ENCODE measurements around the gene CCDC8. TPM values are rescaled to one million over a fixed set of nuclear protein-coding genes. Genes with fewer than 3 reads are reported as not detected.

CCDC8 gene
- total RNA-seq, 1 experiment from 2014 or later: 27.5 TPM

- no peak for DNase-seq
- no peaks in the 10 kb centered on the region for H3K79me2 ChIP-seq (ENCODE audit: insufficient read depth, low read length)
- no peaks in the 10 kb centered on the region for H3K9me3 Mint-ChIP-seq
These were observed 49.0 kb downstream of the CCDC8 start for GRCh38 chr19:46364359-46364758.

More at GRCh38 chr19:46364359-46364758, 49.0 kb downstream of the CCDC8 start:
- TF ChIP-seq, protein P1, sequence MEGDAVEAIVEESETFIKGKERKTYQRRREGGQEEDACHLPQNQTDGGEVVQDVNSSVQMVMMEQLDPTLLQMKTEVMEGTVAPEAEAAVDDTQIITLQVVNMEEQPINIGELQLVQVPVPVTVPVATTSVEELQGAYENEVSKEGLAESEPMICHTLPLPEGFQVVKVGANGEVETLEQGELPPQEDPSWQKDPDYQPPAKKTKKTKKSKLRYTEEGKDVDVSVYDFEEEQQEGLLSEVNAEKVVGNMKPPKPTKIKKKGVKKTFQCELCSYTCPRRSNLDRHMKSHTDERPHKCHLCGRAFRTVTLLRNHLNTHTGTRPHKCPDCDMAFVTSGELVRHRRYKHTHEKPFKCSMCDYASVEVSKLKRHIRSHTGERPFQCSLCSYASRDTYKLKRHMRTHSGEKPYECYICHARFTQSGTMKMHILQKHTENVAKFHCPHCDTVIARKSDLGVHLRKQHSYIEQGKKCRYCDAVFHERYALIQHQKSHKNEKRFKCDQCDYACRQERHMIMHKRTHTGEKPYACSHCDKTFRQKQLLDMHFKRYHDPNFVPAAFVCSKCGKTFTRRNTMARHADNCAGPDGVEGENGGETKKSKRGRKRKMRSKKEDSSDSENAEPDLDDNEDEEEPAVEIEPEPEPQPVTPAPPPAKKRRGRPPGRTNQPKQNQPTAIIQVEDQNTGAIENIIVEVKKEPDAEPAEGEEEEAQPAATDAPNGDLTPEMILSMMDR (conservative IDR thresholded peaks at IDR 0.05): no peak
- H3T11ph ChIP-seq (ENCODE audit: low read length): no peak overlapping the region
- Mint-ChIP-seq H3K4me1 (peaks cover 7% of the 10 kb centered on the region in 2 experiments; a peak in 3 of 4 replicates), H3K4me3 (no peak overlapping the region), H3K27me3 (ENCODE audit: low read depth) (no peaks in the 10 kb centered on the region), H3K36me3 (ENCODE audit: insufficient read depth in 1 of 3, low read depth in 3 of 3) (peaks cover 17 to 45% (median 39%) of the 10 kb centered on the region in 3 experiments; a peak in 6 of 7 replicates), H3K27ac (no peak overlapping the region)
- H3K27ac ChIP-seq (ENCODE audit: insufficient read length, low read depth, low read length): no peak overlapping the region
- H2BK20ac ChIP-seq (ENCODE audit: low read depth, low read length, poor library complexity, severe bottlenecking): no peak overlapping the region
- no peak overlapping the region for H4K91ac ChIP-seq (ENCODE audit: insufficient read length, low read depth, low read length)
- no peak overlapping the region for H2BK12ac ChIP-seq (ENCODE audit: insufficient read length, low read depth, low read length)
- H3K9me3 ChIP-seq (ENCODE audit: control insufficient read depth, low read depth, low read length): no peaks in the 10 kb centered on the region
- H3K14ac ChIP-seq (ENCODE audit: insufficient read depth, low read length): no peak overlapping the region
- H2BK120ac ChIP-seq (ENCODE audit: low read depth, low read length, poor library complexity, severe bottlenecking): no peak overlapping the region
- H3K9ac ChIP-seq (ENCODE audit: extremely low read depth, insufficient read length, low read length): no peak overlapping the region
- no peak overlapping the region for H3K56ac ChIP-seq (ENCODE audit: insufficient read length, low read depth, low read length)
- H2AK5ac ChIP-seq (ENCODE audit: insufficient read length, low read length): no peak overlapping the region
- H3K27me3 ChIP-seq (ENCODE audit: insufficient read depth, low read length): no peaks in the 10 kb centered on the region
- WGBS (ENCODE audit: extremely low coverage, insufficient read length, low lambda C conversion rate): no CpG with 5 or more reads among the region's 2 CpGs
- peaks cover 5% of the 10 kb centered on the region for H3K79me1 ChIP-seq (ENCODE audit: insufficient read depth, low read depth, low read length, poor library complexity, severe bottlenecking)
- H3K4me2 ChIP-seq (ENCODE audit: insufficient read depth, insufficient read length, low read length): no peak overlapping the region
- no peak overlapping the region for H2AFZ ChIP-seq (ENCODE audit: low read length)
- no peak overlapping the region for H3K4ac ChIP-seq (ENCODE audit: low read depth, low read length)
- H3K18ac ChIP-seq (ENCODE audit: insufficient read length, low read depth, low read length): no peak overlapping the region
- no peaks in the 10 kb centered on the region for H3K23me2 ChIP-seq (ENCODE audit: insufficient read length, low read depth, low read length, poor library complexity, severe bottlenecking)
- no peaks in the 10 kb centered on the region for H4K20me1 ChIP-seq (ENCODE audit: control insufficient read depth, insufficient read depth, insufficient read length)
- no peaks in the 10 kb centered on the region for H3K4me1 ChIP-seq (ENCODE audit: insufficient read depth, low read length)
- no peak overlapping the region for H4K5ac ChIP-seq (ENCODE audit: insufficient read length, low read depth, low read length)
- H2BK5ac ChIP-seq (ENCODE audit: insufficient read length, low read length): no peak overlapping the region
- no peak overlapping the region for H2BK15ac ChIP-seq (ENCODE audit: low read depth, low read length)
- H3K23ac ChIP-seq (ENCODE audit: insufficient read length, low read depth, low read length): no peak overlapping the region
- H4K8ac ChIP-seq (replicated peaks; ENCODE audit: insufficient read length, low read depth, low read length): no peak overlapping the region
